Esophagus muscularis mucosa (tissue), 4 donors: ENCODE measurements around the gene SH3BP5. TPM values are rescaled to one million over a fixed set of nuclear protein-coding genes. Genes with fewer than 3 reads are reported as not detected.

Source experiments
- DNase-seq: peaks from one replicate; pipeline ENCODE4 v3.0.0-alpha.2; 2017; ENCODE audit errors: extremely low spot score
- H3K27ac ChIP-seq, 4 donors: fragments of 200-600 bp; sonication (generic); replicated peaks in 1 of 4; 1 replicate in 3 of 4; 2 replicates in 1 of 4; pipeline ENCODE4 v1.5.1; 2016 to 2019; ENCODE audit warnings: mild to moderate bottlenecking in 1 of 4
- H3K27me3 ChIP-seq, 4 donors: fragments of 200-600 bp; sonication (generic); one replicate each; pipeline versions ENCODE4 v1.5.1 to v1.6.0; 2016 to 2019
- H3K36me3 ChIP-seq, 4 donors: fragments of 200-600 bp; sonication (generic); one replicate each; pipeline ENCODE4 v1.5.1; 2016 to 2019
- H3K4me1 ChIP-seq, 4 donors: fragments of 200-600 bp; sonication (generic); one replicate each; pipeline ENCODE4 v1.5.1; 2016 to 2019
- H3K4me3 ChIP-seq, 4 donors: fragments of 200-600 bp; sonication (generic); 1 replicate in 2 of 4; 2 replicates in 2 of 4; pipeline ENCODE4 v1.5.1; 2016 to 2019; ENCODE audit warnings: mild to moderate bottlenecking in 4 of 4, moderate library complexity in 1 of 4
- H3K9me3 ChIP-seq, 4 donors: fragments of 200-600 bp; sonication (generic); 1 replicate in 3 of 4; 2 replicates in 1 of 4; pipeline ENCODE4 v1.5.1; 2016 to 2019
- CTCF ChIP-seq, 3 experiments: fragments of 200-600 bp in 2 of 3; fragments of 450-650 bp in 1 of 3; sonication (generic) in 2 of 3; IDR thresholded peaks; one replicate each; pipeline ENCODE4 v1.5.1; 2017 to 2019; ENCODE audit warnings: antibody characterized with exemption in 3 of 3, mild to moderate bottlenecking in 2 of 3, moderate library complexity in 1 of 3
- EP300 ChIP-seq: sonication (generic); formaldehyde crosslinking; IDR thresholded peaks from one replicate; pipeline ENCODE4 v1.6.1; 2017; ENCODE audit warnings: antibody characterized with exemption
- POLR2A ChIP-seq: fragments of 450-650 bp; IDR thresholded peaks from one replicate; pipeline ENCODE4 v1.6.1; 2017; ENCODE audit warnings: antibody characterized with exemption, moderate library complexity, mild to moderate bottlenecking, low read depth
- POLR2AphosphoS5 ChIP-seq, 2 donors: sonication (generic); formaldehyde crosslinking; IDR thresholded peaks; one replicate each; pipeline ENCODE4 v1.6.1; 2017; ENCODE audit warnings: antibody characterized with exemption in 2 of 2
- WGBS: methylation state at CpG from one replicate; pipeline ENCODE4 v1.1.5; 2018; 5-methylcytosine and 5-hydroxymethylcytosine counted together
- intact Hi-C: fragments of 100-400 bp; cut with DNase I; formaldehyde crosslinking; loops from one replicate; pipeline ENCODE4 v1.15.1; 2023
- total RNA-seq, 4 donors: library from RNA; depleted of rRNA; stranded (reverse); fragments of >200 nt; gene quantifications; one replicate each; pipeline versions ENCODE4 v1.1.0 to v1.2.1, GENCODE V29; 2016

The SH3BP5 gene
- total RNA-seq, 4 donors from 2014 or later, result 26.2 to 56.5 (median 38.2) TPM

DNA sequence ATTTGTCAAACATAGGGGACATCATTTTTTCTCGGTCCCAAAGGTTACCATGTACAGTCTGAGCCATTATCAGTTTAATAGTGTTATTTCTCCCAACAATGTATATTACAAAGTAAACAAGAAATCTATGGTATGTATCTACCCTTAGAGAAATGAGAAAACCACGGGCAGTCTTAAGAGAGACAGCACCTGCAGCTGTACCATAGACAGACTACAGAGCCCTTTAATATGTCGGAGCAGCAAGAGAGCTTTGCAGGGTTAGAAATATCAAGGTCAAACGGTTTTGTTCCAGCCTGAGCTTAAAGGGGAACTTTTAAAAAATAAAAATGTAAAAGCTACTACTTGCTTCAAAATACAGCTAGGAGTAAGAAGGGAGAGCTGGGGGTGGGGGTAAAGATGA, 53.2 kb downstream of the SH3BP5 start:
- no peaks in the 10 kb centered on the region for H3K9me3 ChIP-seq
- peaks cover 0 to 10% (median 4%) of the 10 kb centered on the region in 4 donors for H3K4me1 ChIP-seq
- H3K27me3 ChIP-seq, result no peaks in the 10 kb centered on the region
- DNase-seq, result no peak
- H3K4me3 ChIP-seq, result no peak overlapping the region
- H3K36me3 ChIP-seq, result no peaks in the 10 kb centered on the region
- H3K27ac ChIP-seq, result no peak overlapping the region
- no peak for TF ChIP-seq POLR2A
- TF ChIP-seq CTCF (IDR thresholded peaks at IDR 0.05), result no peak
- no peak for TF ChIP-seq POLR2AphosphoS5 (IDR thresholded peaks at IDR 0.05)
- no peak for TF ChIP-seq EP300
- WGBS, result 76% methylated on average over 4 of the region's 4 CpGs
- intact Hi-C loops, result no loop called here

- no peak for DNase-seq
- Histone ChIP-seq H3K27me3 (no peaks in the 10 kb centered on the region), H3K9me3 (no peaks in the 10 kb centered on the region), H3K4me1 (peaks cover 0 to 8% (median 5%) of the 10 kb centered on the region in 4 donors), H3K4me3 (no peak overlapping the region), H3K36me3 (no peaks in the 10 kb centered on the region), H3K27ac (no peak overlapping the region)
- intact Hi-C loops, result no loop called here
- TF ChIP-seq EP300 (no peak), POLR2AphosphoS5 (IDR thresholded peaks at IDR 0.05) (no peak), POLR2A (no peak), CTCF (IDR thresholded peaks at IDR 0.05) (no peak)
- 89% methylated on average over 7 of the region's 13 CpGs for WGBS
These were observed 54.4 kb downstream of the SH3BP5 start for GRCh38 chr3:15277861-15278500.

GRCh38 chr3:15276028-15276724, 56.2 kb downstream of the SH3BP5 start:
- H3K27ac ChIP-seq, result no peak overlapping the region
- TF ChIP-seq CTCF (IDR thresholded peaks at IDR 0.05) (no peak), EP300 (no peak), POLR2AphosphoS5 (IDR thresholded peaks at IDR 0.05) (no peak), POLR2A (no peak)
- WGBS, result 96% methylated on average over 10 of the region's 11 CpGs
- DNase-seq, result no peak
- peaks cover 0 to 10% (median 6%) of the 10 kb centered on the region in 4 donors for H3K4me1 ChIP-seq
- no peak overlapping the region for H3K4me3 ChIP-seq
- intact Hi-C loops, result no loop called here
- H3K9me3 ChIP-seq, result no peaks in the 10 kb centered on the region
- H3K27me3 ChIP-seq, result no peaks in the 10 kb centered on the region
- H3K36me3 ChIP-seq, result no peaks in the 10 kb centered on the region

DNA sequence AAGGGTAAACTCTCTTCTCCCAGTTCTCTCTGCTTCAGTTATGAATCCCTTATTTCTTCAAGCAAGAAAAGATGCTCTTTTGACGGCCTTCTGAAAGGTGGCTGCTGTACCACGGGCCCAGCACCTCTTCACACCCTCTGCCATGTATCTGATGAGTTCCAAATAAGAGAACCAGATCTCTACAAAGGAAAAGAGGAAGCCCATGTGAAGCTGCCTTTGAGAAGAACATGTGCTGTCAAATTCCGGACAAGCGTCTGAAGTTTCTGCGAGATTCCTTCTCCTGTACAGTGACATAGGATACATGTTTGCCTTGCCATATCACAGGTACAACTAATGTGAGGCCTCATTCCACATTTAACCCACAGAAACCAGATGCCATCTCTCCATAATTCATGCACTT, 59.2 kb downstream of the SH3BP5 start:
- intact Hi-C loops, result no loop called here
- no peak for DNase-seq
- TF ChIP-seq POLR2AphosphoS5 (IDR thresholded peaks at IDR 0.05) (no peak), EP300 (no peak), POLR2A (no peak), CTCF (IDR thresholded peaks at IDR 0.05) (no peak)
- 84% methylated on average over 5 of the region's 5 CpGs for WGBS
- peak overlapping the region in 2 of 4 donors; percentile 24 to 42 for H3K27ac ChIP-seq
- no peaks in the 10 kb centered on the region for H3K36me3 ChIP-seq
- H3K9me3 ChIP-seq, result no peaks in the 10 kb centered on the region
- no peak overlapping the region for H3K4me3 ChIP-seq
- peaks cover 16 to 34% (median 21%) of the 10 kb centered on the region in 4 donors for H3K4me1 ChIP-seq
- H3K27me3 ChIP-seq, result no peaks in the 10 kb centered on the region
